IPS DF 6.9 (cell line): Measurements from ENCODE around the gene MYBPHL.

Source experiments
- DNase-seq: peaks from one replicate; pipeline ENCODE4 v3.0.0-alpha.2; 2013; ENCODE audit warnings: low read depth, low spot score
- H3K27ac ChIP-seq: one replicate; pipeline ENCODE4 v1.5.1; 2013; ENCODE audit warnings: low read length, control low read depth
- H3K27me3 ChIP-seq: 2 replicates; pipeline ENCODE4 v1.6.1; 2013; ENCODE audit warnings: mild to moderate bottlenecking, low read length; ENCODE audit not compliant: control insufficient read depth, insufficient read depth
- H3K36me3 ChIP-seq: 2 replicates; pipeline ENCODE4 v1.6.1; 2013; ENCODE audit warnings: low read length; ENCODE audit not compliant: control insufficient read depth, insufficient read depth
- H3K4me1 ChIP-seq: 2 replicates; pipeline ENCODE4 v1.6.1; 2013; ENCODE audit warnings: low read length; ENCODE audit not compliant: control insufficient read depth, insufficient read depth
- H3K4me3 ChIP-seq: 2 replicates; pipeline ENCODE4 v1.5.1; 2013; ENCODE audit warnings: mild to moderate bottlenecking, low read length
- H3K9me3 ChIP-seq: 2 replicates; pipeline ENCODE4 v1.6.1; 2013; ENCODE audit warnings: low read length, inconsistent platforms; ENCODE audit not compliant: control insufficient read depth, insufficient read depth
- WGBS: extraction: QIAGEN DNeasy Blood & Tissue Kit; methylation state at CpG from one replicate; pipeline ENCODE4 v1.1.7; 2013; ENCODE audit warnings: mixed read lengths, missing lambda C conversion rate; ENCODE audit not compliant: insufficient read length, insufficient coverage; 5-methylcytosine and 5-hydroxymethylcytosine counted together

Gene MYBPHL

DNA sequence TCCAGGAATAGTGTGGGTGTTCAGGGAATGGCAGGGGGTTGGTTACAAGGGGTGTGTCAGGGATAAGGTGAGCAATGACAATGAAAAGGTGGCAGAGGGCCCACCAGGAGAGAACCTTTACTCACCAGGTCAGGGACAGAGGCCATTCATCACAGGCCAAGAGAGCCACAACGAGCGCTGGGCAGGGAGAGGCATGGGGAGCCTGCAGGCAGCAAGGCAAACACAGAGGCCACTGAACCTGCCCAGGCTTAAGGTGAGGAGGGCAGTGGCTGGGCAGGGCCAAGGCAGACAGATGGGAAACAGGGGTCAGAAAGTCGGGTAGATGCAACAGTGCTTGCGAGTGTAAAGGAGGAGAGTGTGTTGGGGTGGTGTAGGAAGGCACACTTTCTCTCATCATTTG lies 28.3 kb upstream of the MYBPHL start:
- H3K4me3 ChIP-seq, result no peak overlapping the region
- no peaks in the 10 kb centered on the region for H3K9me3 ChIP-seq
- no peaks in the 10 kb centered on the region for H3K4me1 ChIP-seq
- no peak overlapping the region for H3K27ac ChIP-seq
- WGBS, result no CpG with 5 or more reads among the region's 4 CpGs
- DNase-seq, result no peak
- peaks cover 7% of the 10 kb centered on the region; the same call in 1 of the 2 replicates for H3K36me3 ChIP-seq
- H3K27me3 ChIP-seq, result no peaks in the 10 kb centered on the region

DNA sequence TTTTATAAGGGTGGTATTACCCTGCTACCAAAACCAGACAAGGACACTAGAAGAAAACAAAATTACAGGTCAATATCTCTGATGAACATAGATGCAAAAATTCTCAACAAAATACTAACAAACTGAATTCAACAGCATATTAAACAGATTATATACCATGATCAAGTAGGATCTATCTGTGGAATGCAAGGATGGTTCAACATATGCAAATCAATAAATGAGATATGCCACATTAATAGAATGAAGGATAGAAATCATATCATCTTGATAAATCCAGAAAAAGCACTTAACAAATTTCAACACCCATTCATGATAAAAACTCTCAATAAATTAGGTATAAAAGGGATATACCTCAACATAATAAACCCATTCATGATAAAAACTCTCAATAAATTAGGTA lies 24.3 kb upstream of the MYBPHL start:
- Histone ChIP-seq H3K4me3 (no peak overlapping the region), H3K4me1 (no peaks in the 10 kb centered on the region), H3K36me3 (peaks cover 11% of the 10 kb centered on the region; the same call in 1 of the 2 replicates), H3K27me3 (no peaks in the 10 kb centered on the region), H3K27ac (no peak overlapping the region), H3K9me3 (no peaks in the 10 kb centered on the region)
- no peak for DNase-seq

DNA sequence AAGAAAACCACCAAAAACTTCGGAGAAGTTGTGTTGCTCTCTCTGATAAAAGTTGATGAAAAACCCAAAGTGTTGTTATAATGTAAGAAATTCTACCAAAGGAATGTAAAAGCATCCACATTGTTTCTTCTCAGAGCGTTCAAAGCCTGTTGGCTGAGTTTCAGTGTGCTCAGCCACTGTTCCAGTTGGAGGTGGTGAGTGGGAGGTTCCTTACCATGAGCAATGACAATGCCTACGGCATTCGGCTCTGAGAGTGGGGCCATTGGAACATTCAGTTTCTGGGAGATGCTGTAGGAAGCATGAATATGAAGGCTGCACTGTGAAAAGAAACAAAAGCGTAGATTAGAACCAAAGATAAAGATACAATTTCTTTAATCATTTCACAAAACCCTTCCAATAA lies 20.5 kb upstream of the MYBPHL start:
- Histone ChIP-seq H3K36me3 (peaks cover 11% of the 10 kb centered on the region; the same call in 1 of the 2 replicates), H3K27me3 (no peaks in the 10 kb centered on the region), H3K27ac (no peak overlapping the region), H3K4me1 (no peaks in the 10 kb centered on the region), H3K4me3 (no peak overlapping the region), H3K9me3 (no peaks in the 10 kb centered on the region)
- DNase-seq, result no peak
- WGBS, result no CpG with 5 or more reads among the region's 5 CpGs

DNA sequence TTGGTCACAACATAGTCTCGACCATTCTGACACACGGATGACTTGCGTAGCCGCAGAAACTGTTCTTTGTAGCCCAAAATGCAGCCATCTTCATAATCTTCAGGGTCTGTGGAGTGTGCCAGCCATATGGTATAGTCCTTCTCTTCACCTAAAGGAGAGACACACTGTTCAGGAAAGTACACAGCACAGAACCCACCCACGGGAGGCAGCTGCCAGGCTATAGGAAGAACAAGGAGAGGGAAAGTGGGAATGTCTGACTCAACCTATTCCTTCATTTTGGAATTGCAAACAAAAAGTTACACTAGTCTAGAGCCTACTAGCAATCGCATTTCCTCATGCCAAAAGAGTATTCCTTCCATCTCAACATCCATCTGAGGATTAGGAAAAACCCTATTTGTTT lies 16.2 kb upstream of the MYBPHL start:
- Histone ChIP-seq H3K4me1 (no peaks in the 10 kb centered on the region), H3K36me3 (peaks cover 21% of the 10 kb centered on the region), H3K4me3 (no peak overlapping the region), H3K27ac (no peak overlapping the region), H3K9me3 (no peaks in the 10 kb centered on the region), H3K27me3 (no peaks in the 10 kb centered on the region)
- DNase-seq, result no peak
- WGBS, result no CpG with 5 or more reads among the region's 6 CpGs

DNA sequence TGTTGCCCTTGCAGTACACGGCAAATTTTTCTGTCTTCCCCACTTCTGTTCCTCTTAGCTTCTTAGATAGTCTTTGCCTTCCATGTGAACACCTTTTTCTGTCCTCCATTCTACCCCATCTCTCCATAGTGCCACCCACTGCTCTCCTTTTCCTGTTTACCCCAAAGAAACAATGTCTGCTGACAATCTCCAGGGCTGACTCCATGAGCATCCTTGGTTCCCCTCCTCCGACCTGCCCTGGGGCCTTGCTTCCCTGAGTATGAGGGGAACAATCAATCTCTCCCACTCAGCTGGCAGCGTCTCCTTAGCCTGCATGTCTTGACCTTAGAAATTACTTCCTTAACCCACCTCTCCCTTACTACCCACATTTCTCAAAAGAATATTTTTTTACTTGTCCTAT lies 12.3 kb upstream of the MYBPHL start:
- no peak for DNase-seq
- H3K4me3 ChIP-seq, result no peak overlapping the region
- H3K9me3 ChIP-seq, result no peaks in the 10 kb centered on the region
- no peak overlapping the region for H3K27ac ChIP-seq
- H3K36me3 ChIP-seq, result peaks cover 31% of the 10 kb centered on the region
- H3K27me3 ChIP-seq, result no peaks in the 10 kb centered on the region
- WGBS, result no CpG with 5 or more reads among the region's 3 CpGs
- no peaks in the 10 kb centered on the region for H3K4me1 ChIP-seq

DNA sequence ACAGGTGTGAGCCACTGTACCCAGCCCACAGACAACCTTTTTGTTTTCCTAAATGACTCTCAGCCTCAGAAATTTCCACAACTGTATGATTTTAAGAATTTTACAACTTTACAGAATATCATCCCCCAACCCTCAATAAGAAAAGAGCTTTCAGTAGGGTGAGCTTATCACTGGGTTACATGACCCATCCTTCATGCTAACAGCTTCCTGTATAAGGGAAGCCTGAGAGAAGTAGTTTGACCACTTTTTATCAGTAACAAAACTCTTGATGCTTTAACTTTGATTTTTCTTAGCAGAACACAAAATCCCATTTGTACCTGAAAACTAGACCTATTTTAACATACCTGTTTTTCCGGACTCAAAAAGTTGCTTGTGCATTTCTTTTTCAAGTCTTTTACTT lies 9.7 kb upstream of the MYBPHL start:
- Histone ChIP-seq H3K27me3 (no peaks in the 10 kb centered on the region), H3K27ac (no peak overlapping the region), H3K36me3 (peaks cover 24% of the 10 kb centered on the region), H3K4me3 (no peak overlapping the region), H3K4me1 (no peaks in the 10 kb centered on the region), H3K9me3 (no peaks in the 10 kb centered on the region)
- no peak for DNase-seq
- WGBS, result no CpG with 5 or more reads among the region's 1 CpG

DNA sequence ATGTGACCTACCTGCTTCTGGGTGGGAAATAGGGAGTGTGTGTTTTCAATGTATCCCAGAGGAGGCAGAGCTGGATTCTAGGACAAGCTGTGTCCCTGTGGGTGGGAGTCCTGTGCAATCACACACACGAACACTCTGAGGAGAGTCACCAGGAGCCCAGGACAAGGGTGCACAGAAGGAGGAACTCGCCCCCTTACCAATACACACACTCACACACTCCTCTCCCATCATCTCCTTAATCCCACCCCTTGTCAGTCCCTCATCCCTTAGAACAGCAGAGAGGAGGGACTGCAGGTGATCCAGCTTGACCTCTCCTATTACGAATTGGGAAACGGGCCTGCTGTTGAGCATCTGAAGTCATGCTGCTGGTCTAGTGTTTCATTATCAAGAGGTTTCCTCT lies 8.5 kb upstream of the MYBPHL start:
- H3K27me3 ChIP-seq, result no peaks in the 10 kb centered on the region
- no peak overlapping the region for H3K27ac ChIP-seq
- H3K36me3 ChIP-seq, result peaks cover 17% of the 10 kb centered on the region
- H3K9me3 ChIP-seq, result no peaks in the 10 kb centered on the region
- no peak for DNase-seq
- H3K4me1 ChIP-seq, result no peaks in the 10 kb centered on the region
- no CpG with 5 or more reads among the region's 4 CpGs for WGBS
- H3K4me3 ChIP-seq, result no peak overlapping the region

DNA sequence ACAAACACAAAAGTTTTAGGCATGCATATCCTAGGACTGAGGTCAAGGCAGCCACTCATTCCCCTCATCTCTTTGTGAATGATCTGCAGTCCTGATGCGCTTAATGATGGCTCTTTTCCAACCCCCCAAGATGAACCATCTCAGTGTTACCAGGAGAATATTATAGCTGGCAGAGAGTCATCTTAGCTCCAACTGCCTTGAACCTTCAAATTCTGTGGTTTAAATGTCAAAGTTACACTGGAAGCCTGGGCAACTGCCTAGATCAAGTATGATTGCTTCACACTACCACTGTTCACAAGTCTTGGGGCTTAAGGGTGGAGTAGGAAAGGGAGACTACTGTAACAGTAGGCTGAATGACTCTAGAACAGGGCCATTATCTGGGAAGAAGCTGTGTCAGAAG lies 8.0 kb upstream of the MYBPHL start:
- Histone ChIP-seq H3K27ac (no peak overlapping the region), H3K27me3 (no peaks in the 10 kb centered on the region), H3K4me3 (no peak overlapping the region), H3K9me3 (no peaks in the 10 kb centered on the region), H3K4me1 (no peaks in the 10 kb centered on the region), H3K36me3 (peaks cover 16% of the 10 kb centered on the region)
- no CpG with 5 or more reads among the region's 1 CpG for WGBS
- DNase-seq, result no peak

DNA sequence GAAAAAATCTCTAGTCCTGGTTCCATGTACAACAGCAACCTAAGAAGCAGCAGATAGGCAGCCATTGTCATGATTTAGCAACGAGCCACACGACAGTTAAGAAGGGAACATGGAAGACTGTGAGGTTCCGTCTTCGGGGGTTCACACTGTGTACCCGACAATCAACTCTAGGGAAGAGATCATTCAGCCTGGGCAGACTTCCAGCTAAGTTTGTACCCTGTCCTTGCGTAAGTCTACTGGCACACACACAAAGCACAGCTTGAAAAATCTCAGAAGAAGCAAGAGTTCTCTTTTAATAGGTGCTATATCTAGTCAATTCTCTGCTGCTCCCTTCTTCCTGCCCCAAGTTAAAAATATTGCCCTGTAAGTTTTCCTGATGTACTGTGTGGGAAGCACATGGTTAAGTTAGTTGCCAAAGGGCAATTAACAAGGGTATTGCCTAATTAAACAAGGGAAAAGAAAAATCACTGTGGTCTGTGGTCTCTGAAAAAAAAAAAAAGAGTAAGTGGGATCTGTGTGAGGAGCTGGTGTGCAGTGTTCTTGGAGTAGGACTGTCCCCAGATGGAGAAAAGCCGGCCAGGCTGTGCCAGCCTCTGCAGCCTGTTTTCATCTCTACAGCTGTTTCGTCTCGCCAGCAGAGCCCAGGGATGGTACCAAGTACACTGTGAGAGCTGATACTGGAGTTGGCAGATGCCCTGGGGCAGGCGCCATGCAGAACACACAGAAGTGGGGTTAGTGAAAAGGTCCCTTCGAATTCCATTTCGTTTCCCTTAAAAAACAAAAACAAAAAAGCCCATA lies 6.4 kb upstream of the MYBPHL start:
- Histone ChIP-seq H3K27me3 (no peaks in the 10 kb centered on the region), H3K9me3 (no peaks in the 10 kb centered on the region), H3K36me3 (peaks cover 16% of the 10 kb centered on the region), H3K27ac (no peak overlapping the region), H3K4me1 (no peaks in the 10 kb centered on the region), H3K4me3 (no peak overlapping the region)
- WGBS, result no CpG with 5 or more reads among the region's 12 CpGs
- no peak for DNase-seq

DNA sequence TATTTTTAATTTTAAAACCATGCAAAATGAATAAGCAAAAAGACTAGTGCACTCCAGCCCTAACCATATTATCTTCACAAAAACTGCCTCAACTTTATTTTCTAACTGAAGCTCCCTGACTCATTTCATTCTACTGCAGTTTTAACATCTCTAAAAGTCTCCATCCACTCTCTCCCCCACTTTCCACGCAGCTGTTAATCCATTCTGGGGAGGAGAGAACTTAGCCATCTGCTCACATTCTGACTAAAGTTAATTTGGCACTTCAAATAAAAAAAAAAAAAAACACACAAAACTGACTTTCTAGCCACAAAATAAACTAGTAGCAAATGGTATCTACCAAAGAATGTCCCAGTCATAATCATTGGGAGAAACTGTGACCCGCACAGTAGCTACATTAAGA lies 5.4 kb upstream of the MYBPHL start:
- Histone ChIP-seq H3K27ac (no peak overlapping the region), H3K4me3 (no peak overlapping the region), H3K4me1 (no peaks in the 10 kb centered on the region), H3K9me3 (no peaks in the 10 kb centered on the region), H3K36me3 (peaks cover 10% of the 10 kb centered on the region), H3K27me3 (no peaks in the 10 kb centered on the region)
- no CpG with 5 or more reads among the region's 2 CpGs for WGBS
- no peak for DNase-seq

DNA sequence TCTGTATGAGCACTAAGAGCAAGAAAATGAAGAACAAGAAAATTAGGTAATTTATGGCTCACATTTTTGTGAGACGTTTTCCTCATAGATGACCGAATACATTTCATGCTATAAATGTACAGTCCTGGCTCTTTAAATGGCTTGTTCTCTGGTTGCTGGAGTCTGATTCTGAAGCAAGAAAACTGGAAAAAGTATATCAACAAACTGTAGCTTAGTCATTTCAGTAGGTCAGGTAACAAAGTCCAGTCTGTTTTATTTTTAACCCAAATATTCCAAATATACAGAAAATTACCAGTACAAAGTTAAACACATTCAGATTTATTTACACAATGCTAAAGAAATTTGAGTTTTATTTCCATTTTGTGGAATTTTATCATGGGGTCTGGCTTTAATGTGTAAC lies 2.5 kb upstream of the MYBPHL start:
- H3K36me3 ChIP-seq, result peaks cover 5% of the 10 kb centered on the region; the same call in 1 of the 2 replicates
- no peak for DNase-seq
- peaks cover 2% of the 10 kb centered on the region for H3K4me1 ChIP-seq
- WGBS, result no CpG with 5 or more reads among the region's 2 CpGs
- H3K27me3 ChIP-seq, result no peaks in the 10 kb centered on the region
- no peak overlapping the region for H3K4me3 ChIP-seq
- no peaks in the 10 kb centered on the region for H3K9me3 ChIP-seq
- H3K27ac ChIP-seq, result no peak overlapping the region
